Endothelial cell (in vitro differentiated cells): ENCODE data around the gene IRF7. TPM values are rescaled to one million over a fixed set of nuclear protein-coding genes. Genes with fewer than 3 reads are reported as not detected.

ENCODE experiments used
- DNase-seq: peaks from one replicate; pipeline ENCODE4 v3.0.0; 2021; ENCODE audit warnings: low spot score
- H3K27ac Mint-ChIP-seq: one replicate; pipeline ENCODE4 v1.8.0; 2021; ENCODE audit warnings: mixed read lengths, inconsistent platforms; ENCODE audit not compliant: unreplicated experiment
- H3K27me3 Mint-ChIP-seq: one replicate; pipeline ENCODE4 v1.8.0; 2021; ENCODE audit warnings: mild to moderate bottlenecking, moderate library complexity, mixed read lengths, inconsistent platforms; ENCODE audit not compliant: unreplicated experiment
- H3K36me3 Mint-ChIP-seq: one replicate; pipeline ENCODE4 v1.8.0; 2021; ENCODE audit warnings: mild to moderate bottlenecking, low read depth, mixed read lengths, inconsistent platforms; ENCODE audit not compliant: unreplicated experiment
- H3K4me1 Mint-ChIP-seq: one replicate; pipeline ENCODE4 v1.8.0; 2021; ENCODE audit warnings: mild to moderate bottlenecking, mixed read lengths, inconsistent platforms; ENCODE audit not compliant: unreplicated experiment
- H3K4me3 Mint-ChIP-seq: one replicate; pipeline ENCODE4 v1.8.0; 2021; ENCODE audit warnings: mild to moderate bottlenecking, mixed read lengths, inconsistent platforms; ENCODE audit not compliant: unreplicated experiment
- H3K9me3 Mint-ChIP-seq: one replicate; pipeline ENCODE4 v1.8.0; 2021; ENCODE audit warnings: mixed read lengths, inconsistent platforms; ENCODE audit not compliant: unreplicated experiment
- CTCF ChIP-seq: fragments of 200-600 bp; sonication (generic); IDR thresholded peaks from one replicate; pipeline ENCODE4 v1.5.0; 2021; ENCODE audit warnings: antibody characterized with exemption; ENCODE audit not compliant: unreplicated experiment
- microRNA-seq: library from miRNA; unstranded; fragments of <30 nt; microRNA quantifications from one replicate; pipeline ENCODE4, GENCODE V29; 2020; ENCODE audit not compliant: unreplicated experiment
- total RNA-seq: library from RNA; stranded (reverse); fragmentation: NEBNext Ultra II Directional; extraction: Animal tissue kit (Norgen Biotek cat#: 25700); gene quantifications from one replicate; pipeline ENCODE4 v1.2.1, GENCODE V29; 2021; ENCODE audit not compliant: unreplicated experiment

Gene IRF7
- total RNA-seq, 1 donor from 2014 or later = 11.6 TPM

GRCh38 chr11:563812-564578 lies 51.8 kb downstream of the IRF7 start:
- no peaks in the 10 kb centered on the region for H3K9me3 Mint-ChIP-seq
- H3K4me3 Mint-ChIP-seq = no peak overlapping the region
- no peak for DNase-seq
- H3K27ac Mint-ChIP-seq = peak overlapping the region; percentile 18
- H3K27me3 Mint-ChIP-seq = peaks cover 19% of the 10 kb centered on the region
- TF ChIP-seq CTCF = no peak
- H3K36me3 Mint-ChIP-seq = peaks cover 3% of the 10 kb centered on the region
- peaks cover 3% of the 10 kb centered on the region for H3K4me1 Mint-ChIP-seq

GRCh38 chr11:563066-563811 lies 52.5 kb downstream of the IRF7 start:
- H3K36me3 Mint-ChIP-seq = peaks cover 3% of the 10 kb centered on the region
- no peak for TF ChIP-seq CTCF
- peaks cover 3% of the 10 kb centered on the region for H3K4me1 Mint-ChIP-seq
- H3K4me3 Mint-ChIP-seq = no peak overlapping the region
- H3K27ac Mint-ChIP-seq = no peak overlapping the region
- H3K9me3 Mint-ChIP-seq = no peaks in the 10 kb centered on the region
- no peak for DNase-seq
- H3K27me3 Mint-ChIP-seq = peaks cover 22% of the 10 kb centered on the region

Small RNA genes within 50 kb of the gene (microRNA-seq; reads per million reads assigned to microRNA genes)
- gene MIR210 = 123 reads per million, percentile 83 among the genes with 10 or more reads in this experiment

Other genes with a start within 250 kb of the IRF7 start
- 14.9 TPM for gene B4GALNT4, start 246.5 kb downstream of the IRF7 start, total RNA-seq
- 0.49 TPM for gene PKP3, start 221.7 kb downstream of the IRF7 start, total RNA-seq
- gene SIGIRR, start 201.0 kb downstream of the IRF7 start, total RNA-seq = 18.7 TPM
- gene ANO9, start 173.9 kb downstream of the IRF7 start, total RNA-seq = 0.41 TPM
- 46.4 TPM for gene PTDSS2, start 165.7 kb downstream of the IRF7 start, total RNA-seq
- 61.1 TPM for gene RNH1, start 108.7 kb downstream of the IRF7 start, total RNA-seq
- 92.4 TPM for gene HRAS, start 80.4 kb downstream of the IRF7 start, total RNA-seq
- 2.6 TPM for gene LRRC56, start 78.4 kb downstream of the IRF7 start, total RNA-seq
- gene LMNTD2, start 55.2 kb downstream of the IRF7 start, total RNA-seq = 4.2 TPM
- 8.9 TPM for gene RASSF7, start 55.0 kb downstream of the IRF7 start, total RNA-seq
- gene PHRF1, start 39.5 kb downstream of the IRF7 start, total RNA-seq = 29.5 TPM
- gene CDHR5, start 9.0 kb upstream of the IRF7 start, total RNA-seq = not detected
- 1.8 TPM for gene SCT, start 11.2 kb upstream of the IRF7 start, total RNA-seq
- gene DRD4, start 21.3 kb upstream of the IRF7 start, total RNA-seq = 0.33 TPM
- 118 TPM for gene DEAF1, start 79.3 kb upstream of the IRF7 start, total RNA-seq
- 22.9 TPM for gene TMEM80, start 79.9 kb upstream of the IRF7 start, total RNA-seq
- gene EPS8L2, start 90.3 kb upstream of the IRF7 start, total RNA-seq = 8.0 TPM
- gene TALDO1, start 131.5 kb upstream of the IRF7 start, total RNA-seq = 123 TPM
- gene GATD1, start 161.5 kb upstream of the IRF7 start, total RNA-seq = 36.5 TPM
- not detected for gene CEND1, start 174.1 kb upstream of the IRF7 start, total RNA-seq
- 17.8 TPM for gene SLC25A22, start 182.3 kb upstream of the IRF7 start, total RNA-seq
- 13.7 TPM for gene PIDD1, start 189.3 kb upstream of the IRF7 start, total RNA-seq
- gene RPLP2, start 194.0 kb upstream of the IRF7 start, total RNA-seq = 2,188 TPM
- 40.5 TPM for gene PNPLA2, start 203.0 kb upstream of the IRF7 start, total RNA-seq
- 28.8 TPM for gene CRACR2B, start 212.0 kb upstream of the IRF7 start, total RNA-seq
- gene CD151, start 217.0 kb upstream of the IRF7 start, total RNA-seq = 49.6 TPM
- gene POLR2L, start 226.6 kb upstream of the IRF7 start, total RNA-seq = 76.7 TPM
- 26.4 TPM for gene TSPAN4, start 226.9 kb upstream of the IRF7 start, total RNA-seq